K562 (cell line): ENCODE data around the gene SLC35D2. TPM values are rescaled to one million over a fixed set of nuclear protein-coding genes. Genes with fewer than 3 reads are reported as not detected.
A peak's percentile ranks its signal among the peaks of the same experiment; 100 is the strongest.

ENCODE experiments used
- ATAC-seq: fragments of 200-7000 bp; cut with Tn5 transposase; 3 replicates; pipeline ENCODE4 v1.9.1; 2020; ENCODE audit warnings: moderate library complexity
- BruUV-seq: library from RNA; stranded (reverse); fragments of 400-500 nt; replicated peaks from 2 replicates; lab custom pipeline; 2021; lab: Mats Ljungman, UMichigan
- CTCF ChIA-PET: fragments of 300-600 bp; formaldehyde crosslinking; extraction: SDS; loops from one replicate; lab custom pipeline; 2021; ENCODE audit warnings: low intra/inter-chr PET ratio; lab: Yijun Ruan, JAX
- POLR2A ChIA-PET: fragments of 300-600, 350-650 bp; sonication (Branson Sonifier 250); formaldehyde crosslinking; extraction: SDS; loops from one replicate; lab custom pipeline; 2021; ENCODE audit warnings: antibody characterized with exemption, inconsistent platforms; lab: Yijun Ruan, JAX
- DNase-seq, 4 experiments: peaks; one replicate each; pipeline versions ENCODE4 v3.0.0 to v3.0.0-alpha.2; 2011 to 2018; ENCODE audit warnings: low spot score in 3 of 4, mixed read lengths in 3 of 4; ENCODE audit errors: extremely low read depth in 1 of 4
- FAIRE-seq: peaks from 2 replicates; lab custom pipeline; 2011; peaks lifted over from hg19 to GRCh38; lab: Jason Lieb, UNC
- H2AFZ ChIP-seq: 2 replicates; pipeline ENCODE4 v1.6.0; 2011; ENCODE audit warnings: low read depth, low read length, control low read depth, inconsistent platforms
- H3K27ac ChIP-seq: fragments of 200-600 bp; 3 replicates; pipeline ENCODE4 v1.8.0; 2011; ENCODE audit warnings: low read depth, mild to moderate bottlenecking, control low read depth, inconsistent platforms, low read length, moderate library complexity, mixed read lengths; ENCODE audit errors: extremely low read depth
- H3K27me3 ChIP-seq, 2 experiments: fragments of 300-600 bp in 1 of 2; 2 replicates in 1 of 2; 3 replicates in 1 of 2; pipeline versions ENCODE4 v1.6.0 to v1.8.0; 2011; ENCODE audit warnings: inconsistent platforms in 2 of 2, low read length in 2 of 2, mild to moderate bottlenecking in 1 of 2, mixed read lengths in 1 of 2, moderate library complexity in 1 of 2; ENCODE audit not compliant: control insufficient read depth in 2 of 2, insufficient read depth in 2 of 2
- H3K36me3 ChIP-seq: fragments of 300-600 bp; 3 replicates; pipeline ENCODE4 v1.8.0; 2011; ENCODE audit warnings: mild to moderate bottlenecking, low read length, inconsistent platforms; ENCODE audit not compliant: control insufficient read depth, insufficient read depth
- H3K4me1 ChIP-seq, 2 experiments: fragments of 200-600 bp in 1 of 2; replicated peaks in 1 of 2; 2 replicates in 1 of 2; 3 replicates in 1 of 2; pipeline versions ENCODE4 v1.5.1 to v1.8.0; 2011; ENCODE audit warnings: inconsistent platforms in 2 of 2, low read length in 2 of 2, mild to moderate bottlenecking in 1 of 2, mixed read lengths in 1 of 2, moderate library complexity in 1 of 2; ENCODE audit not compliant: control insufficient read depth in 2 of 2, insufficient read depth in 2 of 2
- H3K4me2 ChIP-seq: 2 replicates; pipeline ENCODE4 v1.6.1; 2011; ENCODE audit warnings: low read length, control low read depth, inconsistent platforms, mixed read lengths; ENCODE audit not compliant: insufficient read depth
- H3K4me3 ChIP-seq: fragments of 200-600 bp; sonication (generic), shearing (Covaris generic); 2 replicates; pipeline ENCODE4 v1.5.1; 2016; ENCODE audit warnings: control low read depth, inconsistent platforms
- H3K79me2 ChIP-seq: fragments of 200-600 bp; 3 replicates; pipeline ENCODE4 v1.8.0; 2011; ENCODE audit warnings: low read length, inconsistent platforms; ENCODE audit not compliant: control insufficient read depth, insufficient read depth
- H3K9ac ChIP-seq, 2 experiments: 2 replicates each; pipeline versions ENCODE4 v1.6.0 to v1.6.1; 2011; ENCODE audit warnings: low read depth in 2 of 2, low read length in 2 of 2, control low read depth in 1 of 2, inconsistent platforms in 1 of 2, mild to moderate bottlenecking in 1 of 2, mixed read lengths in 1 of 2; ENCODE audit not compliant: insufficient read depth in 1 of 2
- H3K9me1 ChIP-seq: one replicate; pipeline ENCODE4 v1.6.0; 2011; ENCODE audit warnings: inconsistent platforms, mild to moderate bottlenecking, low read length, moderate library complexity; ENCODE audit not compliant: control insufficient read depth, insufficient read depth
- H3K9me3 ChIP-seq: replicated peaks from 2 replicates; pipeline ENCODE4 v1.5.1; 2011; ENCODE audit warnings: low read depth, low read length, inconsistent platforms; ENCODE audit not compliant: control insufficient read depth, insufficient read depth
- H4K20me1 ChIP-seq: replicated peaks from 2 replicates; pipeline ENCODE4 v1.6.1; 2011; ENCODE audit warnings: low read length, inconsistent platforms, mixed read lengths; ENCODE audit not compliant: control insufficient read depth, insufficient read depth
- CBFA2T2 ChIP-seq: fragments of 450-650 bp; conservative IDR thresholded peaks from 2 replicates; pipeline ENCODE4 v1.6.1; 2017; ENCODE audit warnings: mild to moderate bottlenecking
- CBFA2T3 ChIP-seq: fragments of 450-650 bp; IDR thresholded peaks from 2 replicates; pipeline ENCODE4 v1.6.1; 2017
- HNRNPK ChIP-seq: fragments of 200-400 bp; formaldehyde crosslinking; IDR thresholded peaks from one replicate; pipeline ENCODE4 v1.6.1; 2018; ENCODE audit warnings: mild to moderate bottlenecking, low read depth, low read length; ENCODE audit not compliant: poor library complexity, severe bottlenecking
- JUN ChIP-seq, 2 experiments: sonication (generic) in 1 of 2; formaldehyde crosslinking in 1 of 2; IDR thresholded peaks; 2 replicates each; pipeline versions ENCODE4 v1.6.1 to v1.8.0; 2012 to 2022; ENCODE audit warnings: borderline replicate concordance in 2 of 2, mild to moderate bottlenecking in 2 of 2, improper control_type of control experiment in 1 of 2, low read depth in 1 of 2, low read length in 1 of 2, missing genetic modification reagents in 1 of 2
- TAL1 ChIP-seq: fragments of 450-650 bp; IDR thresholded peaks from 2 replicates; pipeline ENCODE4 v1.6.1; 2016; ENCODE audit warnings: mild to moderate bottlenecking
- TCF3 ChIP-seq: sonication (generic); formaldehyde crosslinking; IDR thresholded peaks from 2 replicates; pipeline ENCODE4 v1.4.0; 2020; ENCODE audit warnings: mild to moderate bottlenecking, missing genetic modification reagents
- ZBTB7A ChIP-seq: IDR thresholded peaks from 2 replicates; pipeline ENCODE4 v1.6.1; 2011; ENCODE audit warnings: low read depth, mild to moderate bottlenecking, low read length, moderate library complexity, borderline replicate concordance; ENCODE audit not compliant: control insufficient read depth
- ZNF133 ChIP-seq: fragments of 250-450 bp; sonication (Bioruptor Pico); IDR thresholded peaks from 2 replicates; pipeline ENCODE4 v1.4.0; 2020; ENCODE audit warnings: mild to moderate bottlenecking
- whole genome bisulfite sequencing: fragments of 100-300 bp; shearing (Covaris generic); methylation state at CpG from one replicate; pipeline ENCODE4 v1.1.6; 2016; ENCODE audit warnings: low coverage, mixed read lengths; ENCODE audit not compliant: insufficient coverage; ENCODE audit errors: missing lambda C conversion rate; 5-methylcytosine and 5-hydroxymethylcytosine counted together
- in situ Hi-C: fragments of 300-500 bp; cut with MboI; formaldehyde crosslinking; loops from 4 replicates; pipeline ENCODE4 v1.15.0; 2018; ENCODE audit warnings: inconsistent platforms, mixed read lengths
- intact Hi-C: fragments of 100-400 bp; cut with micrococcal nuclease; formaldehyde crosslinking; loops from 2 replicates; pipeline ENCODE4 v1.14.2; 2022
- polyA plus RNA-seq, 8 experiments: library from polyadenylated mRNA; depleted of rRNA in 4 of 8; stranded (reverse) in 5 of 8; unstranded in 3 of 8; fragments of >200 nt; fragmentation: Nextera tagmentation in 2 of 8; fragmentation: Illumina TruSeq in 1 of 8; extraction: Ambion mirVana in 2 of 8; extraction: Trizol in 1 of 8; gene quantifications; 2 replicates each; pipeline versions ENCODE4 v1.2.1 to v1.2.3, GENCODE V29; 2011 to 2014; ENCODE audit warnings: inconsistent platforms in 1 of 8, missing spikeins in 1 of 8
- total RNA-seq, 7 experiments: library from RNA; depleted of rRNA in 6 of 7; stranded (reverse); fragments of >200 nt in 6 of 7; fragmentation: Illumina TruSeq in 2 of 7; extraction: Trizol in 2 of 7; gene quantifications; 2 replicates each; pipeline versions ENCODE4 v1.2.1 to v1.2.3, GENCODE V29; 2011 to 2021; ENCODE audit warnings: low replicate concordance in 1 of 7
- TF ChIP-seq, protein P1 (sequence below): fragments of 250-450 bp; sonication (Bioruptor Pico); IDR thresholded peaks from 2 replicates; pipeline ENCODE4 v1.6.1; 2021; ENCODE audit warnings: mild to moderate bottlenecking

SLC35D2 gene
- total and polyA plus RNA-seq, 9 of the 15 experiments (the other 6 are each of a cell fraction or from before 2014, with no cell fraction given), result 2.9 to 14.9 (median 11.7) TPM

- TF ChIP-seq JUN (IDR thresholded peaks at IDR 0.05; ENCODE audit: borderline replicate concordance, low read depth, low read length) (no peak), JUN (CRISPR knock-in tag; IDR thresholded peaks at IDR 0.05; ENCODE audit: borderline replicate concordance) (no peak), ZBTB7A (peak; percentile 52; the same call in 1 of the 2 replicates)
Observed at GRCh38 chr9:96383165-96383942, at the start of gene SLC35D2 (continued).

DNA sequence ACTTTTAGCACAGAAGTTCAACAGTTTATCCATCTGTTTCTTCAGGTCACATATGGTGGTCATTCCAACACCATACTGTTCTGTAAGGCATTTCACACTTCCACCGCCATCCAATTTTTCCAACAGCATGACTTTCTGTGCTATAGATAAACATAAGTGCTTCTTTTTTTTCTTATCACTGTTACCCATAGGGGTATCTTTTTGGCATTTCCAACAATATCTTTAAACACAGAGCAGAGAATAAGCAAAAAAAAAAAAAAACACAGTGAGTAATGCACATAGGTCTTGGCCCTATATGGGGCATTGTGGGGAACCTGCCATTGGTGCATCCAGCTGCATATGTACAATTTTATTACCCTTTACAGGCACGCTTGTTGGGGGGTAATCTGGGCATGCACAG lies 46.9 kb upstream of the SLC35D2 start:
- in situ Hi-C loops, result loop anchor here (25.0 kb wide), 1 partner anchor 232 kb away; the partner anchor contains the start of gene PRXL2C
- H3K9me1 ChIP-seq, result no peaks in the 10 kb centered on the region
- no peak overlapping the region for H3K4me2 ChIP-seq
- H3K27ac ChIP-seq, result no peak overlapping the region
- no peak for FAIRE-seq
- 0 out of 2 replicates have a peak, but pooled peaks cover 1% of the 10 kb centered on the region for H3K9me3 ChIP-seq
- H4K20me1 ChIP-seq, result no peaks in the 10 kb centered on the region
- WGBS, result 10% methylated on average over 2 of the region's 2 CpGs
- no peak for DNase-seq
- H2AFZ ChIP-seq, result no peak overlapping the region
- no peaks in the 10 kb centered on the region for H3K36me3 ChIP-seq
- no peak overlapping the region for H3K4me3 ChIP-seq
- peaks cover 0 to 5% of the 10 kb centered on the region in 2 experiments; a peak in 1 of 5 replicates for H3K4me1 ChIP-seq
- TF ChIP-seq ZNF133 (no peak), TCF3 (0 out of 2 replicates have a peak, but pooled peaks have one; percentile 19), HNRNPK (no peak), TAL1 (peak; percentile 20; the same call in 1 of the 2 replicates), CBFA2T2 (peak; percentile 26; the same call in 1 of the 2 replicates), CBFA2T3 (peak; percentile 55)
- TF ChIP-seq, protein P1, sequence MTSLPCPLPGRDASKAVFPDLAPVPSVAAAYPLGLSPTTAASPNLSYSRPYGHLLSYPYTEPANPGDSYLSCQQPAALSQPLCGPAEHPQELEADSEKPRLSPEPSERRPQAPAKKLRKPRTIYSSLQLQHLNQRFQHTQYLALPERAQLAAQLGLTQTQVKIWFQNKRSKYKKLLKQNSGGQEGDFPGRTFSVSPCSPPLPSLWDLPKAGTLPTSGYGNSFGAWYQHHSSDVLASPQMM, result no peak
- H3K79me2 ChIP-seq, result no peaks in the 10 kb centered on the region
- no peaks in the 10 kb centered on the region for H3K27me3 ChIP-seq
- ATAC-seq, result no peak
- no peak overlapping the region for H3K9ac ChIP-seq
- ChIA-PET POLR2A (no interaction called here), CTCF (interaction anchor here (0.6 to 0.7 kb wide), 2 partner anchors 65 to 978 kb away, joined by 3 to 4 read pairs; no protein-coding TSS in a partner anchor)
- no TSS peak for BruUV-seq
- intact Hi-C loops, result no loop called here
